ENCODE measurements around the gene FBXL15. TPM values are rescaled to one million over a fixed set of nuclear protein-coding genes. Genes with fewer than 3 reads are reported as not detected.
A peak's percentile ranks its signal among the peaks of the same experiment; 100 is the strongest.

The FBXL15 gene
- total RNA-seq, 2 experiments from 2014 or later, result 14.1 to 15.7 TPM

DNA sequence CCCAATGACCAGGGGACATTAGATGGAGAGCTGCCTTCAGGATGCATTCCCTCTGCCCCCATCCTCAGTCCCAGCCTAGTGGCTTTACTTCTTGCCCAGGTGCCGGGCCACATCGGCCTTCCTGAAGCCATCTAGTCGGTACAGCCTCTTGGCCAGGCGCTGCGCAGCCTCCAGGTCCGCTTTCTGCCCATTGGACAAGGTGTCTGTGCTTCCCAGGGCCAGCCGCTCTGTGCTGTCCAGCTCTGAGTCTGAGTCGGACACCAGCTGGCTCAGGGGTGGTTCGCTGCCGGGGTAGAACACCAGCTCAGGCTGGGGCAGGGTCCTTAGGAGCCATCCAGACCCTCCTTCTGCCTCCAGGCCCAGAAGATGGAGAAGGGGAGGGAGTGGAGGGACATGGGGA is 8.3 kb upstream of the FBXL15 start:
- DNase-seq, result no peak
- no peak for ATAC-seq
- CTCF ChIA-PET, result interaction anchor here (1.3 to 5.5 kb wide), 4 partner anchors 10 to 66 kb away, joined by 4 to 57 read pairs (median 21); partner anchors contain the start of gene NFKB2
- POLR2A ChIA-PET, result interaction anchor here (1.2 to 6.1 kb wide), 7 partner anchors 9 to 49 kb away, joined by 4 to 107 read pairs (median 6); partner anchors contain the start of genes CUEDC2, FBXL15 and NFKB2
- TF ChIP-seq, protein P1, sequence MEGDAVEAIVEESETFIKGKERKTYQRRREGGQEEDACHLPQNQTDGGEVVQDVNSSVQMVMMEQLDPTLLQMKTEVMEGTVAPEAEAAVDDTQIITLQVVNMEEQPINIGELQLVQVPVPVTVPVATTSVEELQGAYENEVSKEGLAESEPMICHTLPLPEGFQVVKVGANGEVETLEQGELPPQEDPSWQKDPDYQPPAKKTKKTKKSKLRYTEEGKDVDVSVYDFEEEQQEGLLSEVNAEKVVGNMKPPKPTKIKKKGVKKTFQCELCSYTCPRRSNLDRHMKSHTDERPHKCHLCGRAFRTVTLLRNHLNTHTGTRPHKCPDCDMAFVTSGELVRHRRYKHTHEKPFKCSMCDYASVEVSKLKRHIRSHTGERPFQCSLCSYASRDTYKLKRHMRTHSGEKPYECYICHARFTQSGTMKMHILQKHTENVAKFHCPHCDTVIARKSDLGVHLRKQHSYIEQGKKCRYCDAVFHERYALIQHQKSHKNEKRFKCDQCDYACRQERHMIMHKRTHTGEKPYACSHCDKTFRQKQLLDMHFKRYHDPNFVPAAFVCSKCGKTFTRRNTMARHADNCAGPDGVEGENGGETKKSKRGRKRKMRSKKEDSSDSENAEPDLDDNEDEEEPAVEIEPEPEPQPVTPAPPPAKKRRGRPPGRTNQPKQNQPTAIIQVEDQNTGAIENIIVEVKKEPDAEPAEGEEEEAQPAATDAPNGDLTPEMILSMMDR (IDR thresholded peaks at IDR 0.05), result no peak
- no peaks in the 10 kb centered on the region for H3K36me3 Mint-ChIP-seq (ENCODE audit: low read depth)
- no peaks in the 10 kb centered on the region for H3K9me3 Mint-ChIP-seq
- H3K27ac Mint-ChIP-seq, result no peak overlapping the region
- intact Hi-C loops (cut with micrococcal nuclease), result loop anchor here (5.0 kb wide), 1 partner anchor 345 kb away; the partner anchor contains the start of gene HPS6
- peaks cover 33% of the 10 kb centered on the region for H3K4me1 Mint-ChIP-seq (ENCODE audit: low read depth)
- peaks cover 17% of the 10 kb centered on the region for H3K27me3 Mint-ChIP-seq
- H3K4me3 Mint-ChIP-seq, result no peak overlapping the region

DNA sequence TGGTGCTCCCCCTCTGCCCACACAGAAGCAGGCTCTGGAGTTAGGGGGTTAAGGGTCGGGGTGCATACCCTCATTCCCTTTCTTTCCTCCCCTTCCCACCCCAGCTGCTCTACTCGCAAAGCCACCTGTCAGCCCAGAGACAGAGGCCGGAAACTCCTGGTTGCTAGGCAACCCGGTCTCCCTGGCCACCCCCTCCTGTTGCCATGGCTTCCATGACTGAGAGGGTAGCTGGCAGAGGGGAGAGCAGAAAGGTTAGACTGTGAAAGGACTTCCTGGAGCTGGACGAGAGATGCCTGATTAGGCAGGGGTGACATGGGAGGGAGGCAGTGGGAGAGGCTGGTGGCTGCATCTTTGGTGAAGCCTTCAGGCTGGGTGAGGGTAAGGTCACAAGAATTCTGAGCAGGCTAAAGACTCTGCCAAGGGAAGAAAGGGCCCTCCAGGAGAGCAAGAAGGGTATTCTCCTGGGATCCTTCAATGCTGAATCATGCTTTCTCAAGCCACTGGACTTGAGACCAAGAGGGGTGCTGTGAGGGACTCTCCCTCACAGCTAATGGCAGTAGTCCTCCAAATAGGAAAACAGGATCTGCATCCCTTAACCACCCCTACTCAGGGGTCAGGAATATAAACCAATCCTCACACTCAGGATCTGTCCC is 7.5 kb upstream of the FBXL15 start:
- TF ChIP-seq, protein P1 (IDR thresholded peaks at IDR 0.05), result no peak
- Mint-ChIP-seq H3K4me3 (no peak overlapping the region), H3K9me3 (no peaks in the 10 kb centered on the region), H3K27me3 (peaks cover 24% of the 10 kb centered on the region), H3K27ac (no peak overlapping the region), H3K36me3 (ENCODE audit: low read depth) (no peaks in the 10 kb centered on the region), H3K4me1 (ENCODE audit: low read depth) (peaks cover 29% of the 10 kb centered on the region)
- ChIA-PET CTCF (interaction anchor here (1.7 to 5.5 kb wide), 4 partner anchors 9 to 183 kb away, joined by 6 to 57 read pairs (median 12); no protein-coding TSS in a partner anchor), POLR2A (interaction anchor here (0.7 to 6.1 kb wide), 6 partner anchors 10 to 278 kb away, joined by 3 to 107 read pairs (median 5); partner anchors contain the start of genes CUEDC2 and NFKB2)
- ATAC-seq (peak; percentile 50), DNase-seq (peak; percentile 81)
- intact Hi-C loops (cut with micrococcal nuclease), result loop anchor here (5.0 kb wide), 1 partner anchor 346 kb away; the partner anchor contains the start of gene HPS6

- ATAC-seq, result no peak
- no peak for DNase-seq
- Mint-ChIP-seq H3K4me1 (ENCODE audit: low read depth) (peaks cover 28% of the 10 kb centered on the region), H3K27ac (no peak overlapping the region), H3K27me3 (peaks cover 26% of the 10 kb centered on the region), H3K9me3 (no peaks in the 10 kb centered on the region), H3K36me3 (ENCODE audit: low read depth) (no peaks in the 10 kb centered on the region), H3K4me3 (no peak overlapping the region)
- CTCF ChIA-PET, result interaction anchor here (1.7 to 5.5 kb wide), 4 partner anchors 9 to 184 kb away, joined by 6 to 57 read pairs (median 12); no protein-coding TSS in a partner anchor
- POLR2A ChIA-PET, result interaction anchor here (0.7 to 6.1 kb wide), 5 partner anchors 11 to 279 kb away, joined by 3 to 107 read pairs (median 6); partner anchors contain the start of genes CUEDC2 and NFKB2
- intact Hi-C loops (cut with micrococcal nuclease), result loop anchor here (5.0 kb wide), 1 partner anchor 347 kb away; the partner anchor contains the start of gene HPS6
- TF ChIP-seq, protein P1 (IDR thresholded peaks at IDR 0.05), result no peak
Measured at GRCh38 chr10:102413806-102414561, 6.7 kb upstream of the FBXL15 start.

- Mint-ChIP-seq H3K4me1 (ENCODE audit: low read depth) (peaks cover 31% of the 10 kb centered on the region), H3K9me3 (no peaks in the 10 kb centered on the region), H3K27me3 (peaks cover 26% of the 10 kb centered on the region), H3K27ac (no peak overlapping the region), H3K36me3 (ENCODE audit: low read depth) (no peaks in the 10 kb centered on the region), H3K4me3 (no peak overlapping the region)
- DNase-seq, result no peak
- CTCF ChIA-PET, result interaction anchor here (1.2 to 2.8 kb wide), 5 partner anchors 8 to 185 kb away, joined by 4 to 18 read pairs (median 6); no protein-coding TSS in a partner anchor
- POLR2A ChIA-PET, result interaction anchor here (0.8 to 6.1 kb wide), 4 partner anchors 10 to 21 kb away, joined by 3 to 107 read pairs (median 5); partner anchors contain the start of gene NFKB2
- intact Hi-C loops (cut with micrococcal nuclease), result loop anchor here (5.0 kb wide), 1 partner anchor 347 kb away; the partner anchor contains the start of gene HPS6
- TF ChIP-seq, protein P1 (IDR thresholded peaks at IDR 0.05), result no peak
- no peak for ATAC-seq
Measured at GRCh38 chr10:102414749-102415148, 5.9 kb upstream of the FBXL15 start.

Measured in activated CD8-positive, alpha-beta T cell treated with anti-CD3 and anti-CD28 coated beads for 36 hours (primary cell).